Lower leg skin (tissue), 3 donors: ENCODE data around the gene ARID3B.

Experiments used
- POLR2A ChIP-seq, 2 donors: fragments of 450-650 bp; IDR thresholded peaks; one replicate each; pipeline ENCODE4 v1.6.1; 2016 to 2017; ENCODE audit warnings: antibody characterized with exemption in 2 of 2, mild to moderate bottlenecking in 1 of 2, moderate library complexity in 1 of 2
- TF ChIP-seq, protein P1 (sequence below), 3 donors: fragments of 450-650 bp; IDR thresholded peaks; one replicate each; pipeline ENCODE4 v1.5.1; 2016; ENCODE audit warnings: antibody characterized with exemption in 3 of 3, mild to moderate bottlenecking in 3 of 3, moderate library complexity in 2 of 3

DNA sequence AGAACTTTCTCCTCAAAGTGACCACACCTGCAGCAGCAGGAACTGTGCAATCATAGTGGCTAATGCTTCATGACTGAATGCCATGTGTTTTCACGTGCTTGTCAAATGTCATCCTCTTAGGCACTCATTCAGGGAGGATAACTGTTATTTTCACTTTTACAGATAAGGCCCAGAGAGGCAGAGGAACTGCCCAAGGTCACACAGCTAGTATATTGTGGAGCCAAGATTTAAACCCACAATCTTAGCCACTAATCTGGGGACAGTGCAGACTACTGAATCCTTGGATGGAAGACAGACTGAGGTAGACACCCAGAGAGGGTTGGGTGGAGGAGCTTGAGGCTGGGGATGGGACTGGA, 64.8 kb downstream of the ARID3B start:
- TF ChIP-seq, protein P1, sequence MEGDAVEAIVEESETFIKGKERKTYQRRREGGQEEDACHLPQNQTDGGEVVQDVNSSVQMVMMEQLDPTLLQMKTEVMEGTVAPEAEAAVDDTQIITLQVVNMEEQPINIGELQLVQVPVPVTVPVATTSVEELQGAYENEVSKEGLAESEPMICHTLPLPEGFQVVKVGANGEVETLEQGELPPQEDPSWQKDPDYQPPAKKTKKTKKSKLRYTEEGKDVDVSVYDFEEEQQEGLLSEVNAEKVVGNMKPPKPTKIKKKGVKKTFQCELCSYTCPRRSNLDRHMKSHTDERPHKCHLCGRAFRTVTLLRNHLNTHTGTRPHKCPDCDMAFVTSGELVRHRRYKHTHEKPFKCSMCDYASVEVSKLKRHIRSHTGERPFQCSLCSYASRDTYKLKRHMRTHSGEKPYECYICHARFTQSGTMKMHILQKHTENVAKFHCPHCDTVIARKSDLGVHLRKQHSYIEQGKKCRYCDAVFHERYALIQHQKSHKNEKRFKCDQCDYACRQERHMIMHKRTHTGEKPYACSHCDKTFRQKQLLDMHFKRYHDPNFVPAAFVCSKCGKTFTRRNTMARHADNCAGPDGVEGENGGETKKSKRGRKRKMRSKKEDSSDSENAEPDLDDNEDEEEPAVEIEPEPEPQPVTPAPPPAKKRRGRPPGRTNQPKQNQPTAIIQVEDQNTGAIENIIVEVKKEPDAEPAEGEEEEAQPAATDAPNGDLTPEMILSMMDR (IDR thresholded peaks at IDR 0.05), result no peak
- no peak for TF ChIP-seq POLR2A (IDR thresholded peaks at IDR 0.05)
